ENCODE measurements around the gene ACTR1B.
"Not testable (repeated sequence)": the region's sequence is repeated elsewhere in the genome, so short reads cannot be mapped to it uniquely, and the experiment has no call there.

The ACTR1B gene

GRCh38 chr2:97608745-97609144 lies 55.1 kb downstream of the ACTR1B start:
- H3K4me3 ChIP-seq (ENCODE audit: control insufficient read depth in 1 of 7, extremely low read depth in 1 of 7, insufficient read depth in 4 of 7, low read depth in 2 of 7, low read length in 6 of 7); DNase-seq; H3K9me3 ChIP-seq (ENCODE audit: control extremely low read depth in 1 of 5, control insufficient read depth in 4 of 5, insufficient read depth in 2 of 5, low read depth in 1 of 5, low read length in 4 of 5); H3K36me3 ChIP-seq (ENCODE audit: control insufficient read depth in 4 of 4, insufficient read depth in 4 of 4, low read length in 3 of 4); CTCF ChIA-PET; H3K4me1 ChIP-seq (ENCODE audit: control extremely low read depth in 1 of 4, control insufficient read depth in 4 of 4, insufficient read depth in 4 of 4, low read length in 3 of 4); POLR2A ChIA-PET; H3K27ac ChIP-seq (ENCODE audit: insufficient read depth in 1 of 2, low read depth in 1 of 2, low read length in 2 of 2, poor library complexity in 1 of 2, severe bottlenecking in 2 of 2); H3K27me3 ChIP-seq (replicated peaks in 2 of 5; ENCODE audit: control insufficient read depth in 4 of 5, insufficient read depth in 5 of 5, low read length in 4 of 5): not testable (repeated sequence)
- 100% methylated on average over 2 of the region's 4 CpGs for WGBS (ENCODE audit: insufficient coverage)
